Cortex of kidney (tissue), 1 donor: ENCODE measurements around the gene TFRC.
"Not testable (repeated sequence)": the region's sequence is repeated elsewhere in the genome, so short reads cannot be mapped to it uniquely, and the experiment has no call there.

Experiments used
- DNase-seq: peaks from one replicate; lab custom pipeline; 2025; lab: John Stamatoyannopoulos, UW

The TFRC gene

GRCh38 chr3:196004359-196005052 is 77.4 kb downstream of the TFRC start:
- DNase-seq = not testable (repeated sequence)

GRCh38 chr3:196003611-196004010 is 78.3 kb downstream of the TFRC start:
- no peak for DNase-seq

GRCh38 chr3:196002721-196003120 is 79.2 kb downstream of the TFRC start:
- not testable (repeated sequence) for DNase-seq

- DNase-seq = not testable (repeated sequence)
Observed at GRCh38 chr3:196001240-196001639, 80.7 kb downstream of the TFRC start.

GRCh38 chr3:196000360-196000950 is 81.4 kb downstream of the TFRC start:
- DNase-seq = not testable (repeated sequence)

- DNase-seq = no peak
Observed at GRCh38 chr3:195999896-196000295, 82.0 kb downstream of the TFRC start.
